ENCODE results near the gene ACP1.

Gene ACP1

GRCh38 chr2:263022-263738 is 1.6 kb upstream of the ACP1 start:
- Histone ChIP-seq H4K20me1 (ENCODE audit: insufficient read depth, low read length) (peaks cover 24% of the 10 kb centered on the region), H3K27me3 (ENCODE audit: insufficient read depth, low read length, poor library complexity) (no peaks in the 10 kb centered on the region), H3K9me3 (ENCODE audit: insufficient read depth, low read length, severe bottlenecking) (no peaks in the 10 kb centered on the region), H3K9ac (ENCODE audit: low read depth, low read length) (peak overlapping the region; percentile 77; the same call in 1 of the 2 replicates), H3K4me1 (ENCODE audit: insufficient read depth, low read length) (peaks cover 39% of the 10 kb centered on the region), H3K4me2 (ENCODE audit: insufficient read depth, low read length) (peak overlapping the region; percentile 87), H3K4me3 (ENCODE audit: low read depth in 1 of 2, low read length in 2 of 2) (peak overlapping the region in 1 of 2 experiments; percentile 90; a peak in 1 of 4 replicates), H3K79me2 (ENCODE audit: insufficient read depth, low read length) (peaks cover 48% of the 10 kb centered on the region), H3K27ac (ENCODE audit: low read length) (no peak overlapping the region), H2AFZ (ENCODE audit: low read depth, low read length) (no peak overlapping the region), H3K36me3 (ENCODE audit: insufficient read depth, low read length) (peaks cover 11% of the 10 kb centered on the region)
- TF ChIP-seq EZH2 (IDR thresholded peaks at IDR 0.05; ENCODE audit: borderline replicate concordance, low read depth, low read length, severe bottlenecking) (no peak), CTCF (IDR thresholded peaks at IDR 0.05; ENCODE audit: borderline replicate concordance, extremely low read depth, low read length, poor library complexity, severe bottlenecking) (no peak)
- ATAC-seq (ENCODE audit: insufficient read depth, low read depth): no peak
- DNase-seq: no peak

GRCh38 chr2:263774-264492 is 814 bp upstream of the ACP1 start, which contains the start of gene SH3YL1:
Gene SH3YL1, minus strand, starts transcription at chr2:264032. Its CDS starts 48 bp downstream, at chr2:263984.
- Histone ChIP-seq H3K4me1 (ENCODE audit: insufficient read depth, low read length) (peaks cover 44% of the 10 kb centered on the region), H3K9ac (ENCODE audit: low read depth, low read length) (peak within 1 kb of the TSS; percentile 77), H4K20me1 (ENCODE audit: insufficient read depth, low read length) (peaks cover 32% of the 10 kb centered on the region), H3K9me3 (ENCODE audit: insufficient read depth, low read length, severe bottlenecking) (no peaks in the 10 kb centered on the region), H3K79me2 (ENCODE audit: insufficient read depth, low read length) (peaks cover 56% of the 10 kb centered on the region), H3K36me3 (ENCODE audit: insufficient read depth, low read length) (peaks cover 14% of the 10 kb centered on the region), H3K27ac (ENCODE audit: low read length) (peak within 1 kb of the TSS; percentile 89), H3K4me2 (ENCODE audit: insufficient read depth, low read length) (peak within 1 kb of the TSS; percentile 87), H2AFZ (ENCODE audit: low read depth, low read length) (peak within 1 kb of the TSS; percentile 81), H3K27me3 (ENCODE audit: insufficient read depth, low read length, poor library complexity) (no peaks in the 10 kb centered on the region), H3K4me3 (ENCODE audit: low read depth in 1 of 2, low read length in 2 of 2) (peak within 1 kb of the TSS; percentile 88 to 90; a peak in 3 of 4 replicates)
- DNase-seq: no peak
- ATAC-seq (ENCODE audit: insufficient read depth, low read depth): peak; percentile 16
- TF ChIP-seq CTCF (IDR thresholded peaks at IDR 0.05; ENCODE audit: borderline replicate concordance, extremely low read depth, low read length, poor library complexity, severe bottlenecking) (no peak), EZH2 (IDR thresholded peaks at IDR 0.05; ENCODE audit: borderline replicate concordance, low read depth, low read length, severe bottlenecking) (no peak)

- H3K79me2 ChIP-seq (ENCODE audit: insufficient read depth, low read length): peaks cover 96% of the 10 kb centered on the region
- no peaks in the 10 kb centered on the region for H3K27me3 ChIP-seq (ENCODE audit: insufficient read depth, low read length, poor library complexity)
- no peak for DNase-seq
- peaks cover 40% of the 10 kb centered on the region for H3K36me3 ChIP-seq (ENCODE audit: insufficient read depth, low read length)
- H3K27ac ChIP-seq (ENCODE audit: low read length): no peak overlapping the region
- H3K9me3 ChIP-seq (ENCODE audit: insufficient read depth, low read length, severe bottlenecking): no peaks in the 10 kb centered on the region
- peaks cover 73% of the 10 kb centered on the region for H4K20me1 ChIP-seq (ENCODE audit: insufficient read depth, low read length)
- H3K4me3 ChIP-seq (ENCODE audit: low read depth in 1 of 2, low read length in 2 of 2): no peak overlapping the region
- TF ChIP-seq CTCF (IDR thresholded peaks at IDR 0.05; ENCODE audit: borderline replicate concordance, extremely low read depth, low read length, poor library complexity, severe bottlenecking) (no peak), EZH2 (IDR thresholded peaks at IDR 0.05; ENCODE audit: borderline replicate concordance, low read depth, low read length, severe bottlenecking) (no peak)
- H2AFZ ChIP-seq (ENCODE audit: low read depth, low read length): no peak overlapping the region
- no peak overlapping the region for H3K9ac ChIP-seq (ENCODE audit: low read depth, low read length)
- peaks cover 43% of the 10 kb centered on the region for H3K4me1 ChIP-seq (ENCODE audit: insufficient read depth, low read length)
- ATAC-seq (ENCODE audit: insufficient read depth, low read depth): no peak
- peak overlapping the region; percentile 87 for H3K4me2 ChIP-seq (ENCODE audit: insufficient read depth, low read length)
Observed at GRCh38 chr2:268323-268722, 3.6 kb downstream of the ACP1 start.
